H9 (cell line): ENCODE data around the gene APOBEC3A. TPM values are rescaled to one million over a fixed set of nuclear protein-coding genes. Genes with fewer than 3 reads are reported as not detected.

ENCODE experiments used
- DNase-seq: peaks from one replicate; pipeline ENCODE4 v3.0.0-alpha.2; 2017
- H2AFZ ChIP-seq: one replicate; pipeline ENCODE4 v1.6.1; 2013; ENCODE audit warnings: mild to moderate bottlenecking, low read length, control low read depth, moderate library complexity
- H2AK5ac ChIP-seq: 2 replicates; pipeline ENCODE4 v1.6.1; 2013; ENCODE audit warnings: low read length, control low read depth, mixed read lengths; ENCODE audit not compliant: insufficient read length
- H2BK120ac ChIP-seq: one replicate; pipeline ENCODE4 v1.6.1; 2013; ENCODE audit warnings: low read depth, mild to moderate bottlenecking, low read length, control low read depth, inconsistent platforms; ENCODE audit not compliant: poor library complexity, severe bottlenecking
- H2BK12ac ChIP-seq: 2 replicates; pipeline ENCODE4 v1.6.1; 2013; ENCODE audit warnings: low read length, control low read depth, mixed read lengths, low read depth; ENCODE audit not compliant: insufficient read length
- H2BK15ac ChIP-seq: 2 replicates; pipeline ENCODE4 v1.6.1; 2013; ENCODE audit warnings: low read depth, low read length, control low read depth
- H2BK20ac ChIP-seq: one replicate; pipeline ENCODE4 v1.6.1; 2013; ENCODE audit warnings: low read depth, mild to moderate bottlenecking, low read length, control low read depth, inconsistent platforms; ENCODE audit not compliant: poor library complexity, severe bottlenecking
- H2BK5ac ChIP-seq: 2 replicates; pipeline ENCODE4 v1.6.1; 2013; ENCODE audit warnings: low read length, control low read depth, mixed read lengths; ENCODE audit not compliant: insufficient read length
- H3K14ac ChIP-seq: 2 replicates; pipeline ENCODE4 v1.6.1; 2013; ENCODE audit warnings: low read length, control low read depth; ENCODE audit not compliant: insufficient read depth
- H3K18ac ChIP-seq: 2 replicates; pipeline ENCODE4 v1.6.1; 2013; ENCODE audit warnings: low read depth, mild to moderate bottlenecking, mixed read lengths, low read length, control low read depth; ENCODE audit not compliant: insufficient read length
- H3K23ac ChIP-seq: 2 replicates; pipeline ENCODE4 v1.6.1; 2013; ENCODE audit warnings: low read length, control low read depth, mixed read lengths, low read depth; ENCODE audit not compliant: insufficient read length
- H3K23me2 ChIP-seq: 2 replicates; pipeline ENCODE4 v1.6.1; 2013; ENCODE audit warnings: low read depth, mild to moderate bottlenecking, mixed read lengths, low read length, control low read depth; ENCODE audit not compliant: insufficient read length, poor library complexity, severe bottlenecking
- H3K27ac ChIP-seq: 2 replicates; pipeline ENCODE4 v1.5.1; 2013; ENCODE audit warnings: low read length, control low read depth, mixed read lengths, low read depth; ENCODE audit not compliant: insufficient read length
- H3K27me3 ChIP-seq: 2 replicates; pipeline ENCODE4 v1.6.1; 2013; ENCODE audit warnings: low read length, control low read depth, inconsistent platforms; ENCODE audit not compliant: insufficient read depth
- H3K4ac ChIP-seq: 2 replicates; pipeline ENCODE4 v1.6.1; 2013; ENCODE audit warnings: low read depth, mild to moderate bottlenecking, control low read depth, inconsistent platforms, low read length, moderate library complexity
- H3K4me1 ChIP-seq: 2 replicates; pipeline ENCODE4 v1.6.1; 2013; ENCODE audit warnings: low read length, control low read depth, inconsistent platforms; ENCODE audit not compliant: insufficient read depth
- H3K4me2 ChIP-seq: 2 replicates; pipeline ENCODE4 v1.6.1; 2013; ENCODE audit warnings: low read length, control low read depth, mixed read lengths; ENCODE audit not compliant: insufficient read length, insufficient read depth
- H3K56ac ChIP-seq: 2 replicates; pipeline ENCODE4 v1.6.1; 2013; ENCODE audit warnings: low read depth, mild to moderate bottlenecking, mixed read lengths, low read length, control low read depth; ENCODE audit not compliant: insufficient read length
- H3K79me1 ChIP-seq: 2 replicates; pipeline ENCODE4 v1.6.1; 2013; ENCODE audit warnings: low read depth, mild to moderate bottlenecking, moderate library complexity, low read length, control low read depth, inconsistent platforms; ENCODE audit not compliant: insufficient read depth, poor library complexity, severe bottlenecking
- H3K79me2 ChIP-seq: 2 replicates; pipeline ENCODE4 v1.6.1; 2013; ENCODE audit warnings: low read length, control low read depth, inconsistent platforms; ENCODE audit not compliant: insufficient read depth
- H3K9ac ChIP-seq: 2 replicates; pipeline ENCODE4 v1.6.1; 2013; ENCODE audit warnings: low read length, control low read depth, mixed read lengths; ENCODE audit not compliant: insufficient read length; ENCODE audit errors: extremely low read depth
- H3K9me3 ChIP-seq: one replicate; pipeline ENCODE4 v1.6.1; 2013; ENCODE audit warnings: low read depth, low read length, inconsistent platforms; ENCODE audit not compliant: control insufficient read depth
- H3T11ph ChIP-seq: one replicate; pipeline ENCODE4 v1.6.1; 2013; ENCODE audit warnings: mild to moderate bottlenecking, low read length, control low read depth, inconsistent platforms
- H4K20me1 ChIP-seq: one replicate; pipeline ENCODE4 v1.6.1; 2013; ENCODE audit not compliant: control insufficient read depth, insufficient read length, insufficient read depth
- H4K5ac ChIP-seq: 2 replicates; pipeline ENCODE4 v1.6.1; 2013; ENCODE audit warnings: low read depth, mild to moderate bottlenecking, mixed read lengths, low read length, control low read depth; ENCODE audit not compliant: insufficient read length
- H4K8ac ChIP-seq: replicated peaks from 2 replicates; pipeline ENCODE4 v1.6.1; 2013; ENCODE audit warnings: low read length, control low read depth, mixed read lengths, low read depth; ENCODE audit not compliant: insufficient read length
- H4K91ac ChIP-seq: 2 replicates; pipeline ENCODE4 v1.6.1; 2013; ENCODE audit warnings: low read depth, mild to moderate bottlenecking, moderate library complexity, mixed read lengths, low read length, control low read depth; ENCODE audit not compliant: insufficient read length
- H3K27ac Mint-ChIP-seq, 3 experiments: 2 replicates in 2 of 3; 3 replicates in 1 of 3; pipeline ENCODE4 v1.8.0; 2020 to 2021; ENCODE audit warnings: mixed read lengths in 3 of 3, mild to moderate bottlenecking in 1 of 3, moderate library complexity in 1 of 3
- H3K27me3 Mint-ChIP-seq: 2 replicates; pipeline ENCODE4 v1.8.0; 2021; ENCODE audit warnings: low read depth, mild to moderate bottlenecking, moderate library complexity, mixed read lengths
- H3K36me3 Mint-ChIP-seq, 3 experiments: 2 replicates in 2 of 3; 3 replicates in 1 of 3; pipeline ENCODE4 v1.8.0; 2020 to 2021; ENCODE audit warnings: low read depth in 3 of 3, mixed read lengths in 3 of 3; ENCODE audit not compliant: insufficient read depth in 1 of 3
- H3K4me1 Mint-ChIP-seq, 2 experiments: 2 replicates each; pipeline ENCODE4 v1.8.0; 2020; ENCODE audit warnings: mixed read lengths in 2 of 2
- H3K4me3 Mint-ChIP-seq, 2 experiments: 2 replicates in 1 of 2; 3 replicates in 1 of 2; pipeline ENCODE4 v1.8.0; 2020 to 2021; ENCODE audit warnings: mild to moderate bottlenecking in 2 of 2, mixed read lengths in 2 of 2, moderate library complexity in 1 of 2
- H3K9me3 Mint-ChIP-seq, 2 experiments: 2 replicates in 1 of 2; 3 replicates in 1 of 2; pipeline ENCODE4 v1.8.0; 2020; ENCODE audit warnings: mild to moderate bottlenecking in 2 of 2, mixed read lengths in 2 of 2, moderate library complexity in 1 of 2
- WGBS: extraction: QIAGEN DNeasy Blood & Tissue Kit; methylation state at CpG from one replicate; pipeline ENCODE4 v1.1.7; 2013; ENCODE audit warnings: missing lambda C conversion rate, low lambda C conversion rate, mixed read lengths; ENCODE audit not compliant: insufficient read length; ENCODE audit errors: extremely low coverage; 5-methylcytosine and 5-hydroxymethylcytosine counted together
- total RNA-seq: library from RNA; stranded (reverse); gene quantifications from 2 replicates; pipeline ENCODE4 v1.2.1, GENCODE V29; 2021
- TF ChIP-seq, protein P1 (sequence below): fragments of 200-600 bp; sonication (generic); conservative IDR thresholded peaks from 3 replicates; pipeline ENCODE4 v1.8.0; 2021; ENCODE audit warnings: antibody characterized with exemption, mild to moderate bottlenecking

APOBEC3A gene
- total RNA-seq, 1 experiment from 2014 or later, result not detected

DNA sequence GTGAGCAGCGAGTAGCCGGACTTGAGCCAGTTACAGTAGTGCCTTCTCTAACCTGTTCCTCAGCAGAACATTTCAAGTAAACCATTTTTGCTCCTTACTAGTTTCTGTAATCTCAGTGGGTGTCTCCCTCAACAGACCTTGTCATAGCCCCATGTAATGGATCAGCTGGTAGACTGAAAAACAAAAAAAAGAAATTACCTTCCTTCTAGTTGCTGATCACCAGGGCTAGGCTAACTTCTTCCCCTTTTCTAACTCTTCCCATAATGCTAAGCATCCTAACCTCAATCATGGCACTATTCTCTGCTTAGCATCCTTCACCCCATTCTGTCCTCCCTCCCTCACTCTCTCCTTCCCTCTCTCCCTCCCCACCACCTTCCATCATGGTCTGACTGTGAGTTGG, 49.6 kb upstream of the APOBEC3A start:
- H3K4ac ChIP-seq, result no peak overlapping the region
- H3K9me3 Mint-ChIP-seq, result peaks cover 34 to 47% of the 10 kb centered on the region in 2 experiments
- H3K18ac ChIP-seq, result no peak overlapping the region
- H2AK5ac ChIP-seq, result no peak overlapping the region
- no peak overlapping the region for H4K91ac ChIP-seq
- H3K4me3 Mint-ChIP-seq, result no peak overlapping the region
- no peaks in the 10 kb centered on the region for H3K9me3 ChIP-seq
- no peak overlapping the region for H3K14ac ChIP-seq
- H3K23me2 ChIP-seq, result no peaks in the 10 kb centered on the region
- H4K5ac ChIP-seq, result no peak overlapping the region
- H3T11ph ChIP-seq, result no peak overlapping the region
- no peak overlapping the region for H2BK15ac ChIP-seq
- H3K79me1 ChIP-seq, result no peaks in the 10 kb centered on the region
- H3K56ac ChIP-seq, result no peak overlapping the region
- H3K9ac ChIP-seq, result no peak overlapping the region
- H2BK120ac ChIP-seq, result no peak overlapping the region
- H4K20me1 ChIP-seq, result no peaks in the 10 kb centered on the region
- no peak overlapping the region for H2BK20ac ChIP-seq
- H3K27me3 Mint-ChIP-seq, result peaks cover 32% of the 10 kb centered on the region
- H3K36me3 Mint-ChIP-seq, result peaks cover 5 to 12% (median 7%) of the 10 kb centered on the region in 3 experiments; a peak in 6 of 7 replicates
- no peaks in the 10 kb centered on the region for H3K79me2 ChIP-seq
- H3K27ac ChIP-seq, result no peak overlapping the region
- no peak overlapping the region for H3K4me2 ChIP-seq
- no peak for DNase-seq
- no peak overlapping the region for H2BK12ac ChIP-seq
- no peaks in the 10 kb centered on the region for H3K27me3 ChIP-seq
- H4K8ac ChIP-seq, result no peak overlapping the region
- WGBS, result no CpG with 5 or more reads among the region's 2 CpGs
- H3K4me1 Mint-ChIP-seq, result no peaks in the 10 kb centered on the region
- TF ChIP-seq, protein P1, sequence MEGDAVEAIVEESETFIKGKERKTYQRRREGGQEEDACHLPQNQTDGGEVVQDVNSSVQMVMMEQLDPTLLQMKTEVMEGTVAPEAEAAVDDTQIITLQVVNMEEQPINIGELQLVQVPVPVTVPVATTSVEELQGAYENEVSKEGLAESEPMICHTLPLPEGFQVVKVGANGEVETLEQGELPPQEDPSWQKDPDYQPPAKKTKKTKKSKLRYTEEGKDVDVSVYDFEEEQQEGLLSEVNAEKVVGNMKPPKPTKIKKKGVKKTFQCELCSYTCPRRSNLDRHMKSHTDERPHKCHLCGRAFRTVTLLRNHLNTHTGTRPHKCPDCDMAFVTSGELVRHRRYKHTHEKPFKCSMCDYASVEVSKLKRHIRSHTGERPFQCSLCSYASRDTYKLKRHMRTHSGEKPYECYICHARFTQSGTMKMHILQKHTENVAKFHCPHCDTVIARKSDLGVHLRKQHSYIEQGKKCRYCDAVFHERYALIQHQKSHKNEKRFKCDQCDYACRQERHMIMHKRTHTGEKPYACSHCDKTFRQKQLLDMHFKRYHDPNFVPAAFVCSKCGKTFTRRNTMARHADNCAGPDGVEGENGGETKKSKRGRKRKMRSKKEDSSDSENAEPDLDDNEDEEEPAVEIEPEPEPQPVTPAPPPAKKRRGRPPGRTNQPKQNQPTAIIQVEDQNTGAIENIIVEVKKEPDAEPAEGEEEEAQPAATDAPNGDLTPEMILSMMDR, result no peak
- no peak overlapping the region for H3K27ac Mint-ChIP-seq
- no peak overlapping the region for H2AFZ ChIP-seq
- no peak overlapping the region for H3K23ac ChIP-seq
- no peaks in the 10 kb centered on the region for H3K4me1 ChIP-seq
- no peak overlapping the region for H2BK5ac ChIP-seq
